NT2/D1 (cell line): ENCODE data around the gene RNF19B.

Experiments used
- DNase-seq: peaks from one replicate; pipeline ENCODE4 v3.0.0-alpha.2; 2011; ENCODE audit warnings: low read depth, low spot score
- H3K27me3 ChIP-seq: 2 replicates; pipeline ENCODE4 v1.6.0; 2011; ENCODE audit warnings: mild to moderate bottlenecking; ENCODE audit not compliant: insufficient read length, insufficient read depth
- H3K36me3 ChIP-seq: 2 replicates; pipeline ENCODE4 v1.6.1; 2011; ENCODE audit warnings: mild to moderate bottlenecking, low read length, mixed read lengths; ENCODE audit not compliant: insufficient read depth, insufficient read length
- H3K4me1 ChIP-seq: 2 replicates; pipeline ENCODE4 v1.5.1; 2011; ENCODE audit not compliant: insufficient read depth, insufficient read length
- H3K4me3 ChIP-seq: 2 replicates; pipeline ENCODE4 v1.5.1; 2011; ENCODE audit warnings: low read depth; ENCODE audit not compliant: insufficient read length
- H3K9ac ChIP-seq: 2 replicates; pipeline ENCODE4 v1.6.0; 2011; ENCODE audit warnings: low read depth; ENCODE audit not compliant: insufficient read length
- H3K9me3 ChIP-seq: 2 replicates; pipeline ENCODE4 v1.5.1; 2011; ENCODE audit warnings: mild to moderate bottlenecking, low read length; ENCODE audit not compliant: insufficient read depth
- SUZ12 ChIP-seq: IDR thresholded peaks from 2 replicates; pipeline ENCODE4 v1.6.1; 2011; ENCODE audit not compliant: insufficient read length, insufficient read depth; ENCODE audit errors: extremely low read depth
- YY1 ChIP-seq: IDR thresholded peaks from 2 replicates; pipeline ENCODE4 v1.6.1; 2011; ENCODE audit not compliant: insufficient read length, insufficient read depth
- ZNF274 ChIP-seq: IDR thresholded peaks from 2 replicates; pipeline ENCODE4 v1.6.1; 2011; ENCODE audit warnings: mild to moderate bottlenecking, low read depth, low read length

The RNF19B gene

DNA sequence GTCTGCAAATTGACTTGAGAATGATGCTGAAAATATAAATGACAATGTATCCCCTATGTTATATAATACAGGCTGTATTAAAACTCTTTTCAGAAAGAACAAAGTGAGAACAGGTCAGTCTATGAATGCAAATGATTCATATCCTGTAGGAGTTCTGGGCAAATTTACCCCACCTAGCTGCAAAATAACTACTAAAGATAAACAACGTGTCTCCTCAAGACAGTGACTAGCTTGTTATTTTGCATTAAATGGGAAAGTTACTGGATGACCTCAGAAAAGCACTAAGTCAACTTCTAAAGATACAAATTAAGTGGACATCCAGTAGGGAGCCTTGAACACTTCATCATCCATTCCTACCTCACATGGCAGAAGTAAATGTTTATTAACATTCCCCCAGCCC is 11.1 kb downstream of the RNF19B start:
- H3K27me3 ChIP-seq: no peaks in the 10 kb centered on the region
- DNase-seq: no peak
- peaks cover 3% of the 10 kb centered on the region for H3K36me3 ChIP-seq
- H3K9ac ChIP-seq: no peak overlapping the region
- H3K4me3 ChIP-seq: no peak overlapping the region
- no peak for TF ChIP-seq YY1
- no peak for TF ChIP-seq ZNF274
- TF ChIP-seq SUZ12: no peak
- H3K9me3 ChIP-seq: no peaks in the 10 kb centered on the region
- no peaks in the 10 kb centered on the region for H3K4me1 ChIP-seq

DNA sequence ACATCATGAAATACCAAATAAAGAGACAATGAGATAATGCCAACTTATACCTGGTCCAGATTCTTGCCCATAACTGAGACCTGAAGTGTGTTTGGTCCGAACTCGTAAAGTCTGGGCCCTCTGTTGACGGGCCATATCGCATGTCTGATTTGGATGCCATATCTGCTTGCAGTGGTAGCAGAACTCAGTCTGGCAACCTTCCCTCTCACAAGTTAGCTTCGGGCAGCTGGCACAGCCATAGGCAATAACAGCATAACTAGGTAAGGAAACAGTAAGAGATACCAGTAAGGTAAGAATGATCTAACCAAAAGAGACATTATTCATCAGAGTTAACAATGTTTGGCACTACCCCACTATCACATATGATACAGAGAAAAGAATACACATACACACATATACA is 15.1 kb downstream of the RNF19B start:
- Histone ChIP-seq H3K27me3 (no peaks in the 10 kb centered on the region), H3K36me3 (peaks cover 34% of the 10 kb centered on the region), H3K4me1 (no peaks in the 10 kb centered on the region), H3K9ac (no peak overlapping the region), H3K9me3 (no peaks in the 10 kb centered on the region), H3K4me3 (no peak overlapping the region)
- TF ChIP-seq SUZ12 (no peak), ZNF274 (no peak)
- DNase-seq: no peak

- Histone ChIP-seq H3K9me3 (no peaks in the 10 kb centered on the region), H3K4me3 (no peak overlapping the region), H3K27me3 (no peaks in the 10 kb centered on the region), H3K36me3 (peaks cover 40% of the 10 kb centered on the region), H3K4me1 (no peaks in the 10 kb centered on the region), H3K9ac (no peak overlapping the region)
- TF ChIP-seq YY1: no peak
- no peak for TF ChIP-seq SUZ12
- TF ChIP-seq ZNF274: no peak
- no peak for DNase-seq
Observed at GRCh38 chr1:32948905-32949304, 15.7 kb downstream of the RNF19B start.

DNA sequence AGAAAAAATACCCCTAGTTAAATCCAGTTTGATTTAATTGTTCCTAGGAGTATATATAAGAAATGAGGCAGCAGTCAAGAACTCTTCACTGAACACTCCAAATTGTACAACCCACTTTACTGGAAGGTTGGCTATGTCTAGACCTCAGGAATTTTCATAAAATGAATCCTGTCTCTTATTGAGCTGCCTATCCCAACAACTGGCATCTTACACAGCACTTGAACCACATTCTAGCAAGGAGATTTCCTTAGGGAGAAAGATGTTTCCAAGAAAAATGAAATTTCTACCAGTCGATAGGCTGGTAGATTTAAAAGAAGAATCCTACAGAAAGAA is 16.3 kb downstream of the RNF19B start:
- Histone ChIP-seq H3K9ac (no peak overlapping the region), H3K4me3 (no peak overlapping the region), H3K4me1 (no peaks in the 10 kb centered on the region), H3K27me3 (no peaks in the 10 kb centered on the region), H3K36me3 (peaks cover 46% of the 10 kb centered on the region), H3K9me3 (no peaks in the 10 kb centered on the region)
- TF ChIP-seq YY1 (no peak), ZNF274 (no peak), SUZ12 (no peak)
- DNase-seq: no peak

DNA sequence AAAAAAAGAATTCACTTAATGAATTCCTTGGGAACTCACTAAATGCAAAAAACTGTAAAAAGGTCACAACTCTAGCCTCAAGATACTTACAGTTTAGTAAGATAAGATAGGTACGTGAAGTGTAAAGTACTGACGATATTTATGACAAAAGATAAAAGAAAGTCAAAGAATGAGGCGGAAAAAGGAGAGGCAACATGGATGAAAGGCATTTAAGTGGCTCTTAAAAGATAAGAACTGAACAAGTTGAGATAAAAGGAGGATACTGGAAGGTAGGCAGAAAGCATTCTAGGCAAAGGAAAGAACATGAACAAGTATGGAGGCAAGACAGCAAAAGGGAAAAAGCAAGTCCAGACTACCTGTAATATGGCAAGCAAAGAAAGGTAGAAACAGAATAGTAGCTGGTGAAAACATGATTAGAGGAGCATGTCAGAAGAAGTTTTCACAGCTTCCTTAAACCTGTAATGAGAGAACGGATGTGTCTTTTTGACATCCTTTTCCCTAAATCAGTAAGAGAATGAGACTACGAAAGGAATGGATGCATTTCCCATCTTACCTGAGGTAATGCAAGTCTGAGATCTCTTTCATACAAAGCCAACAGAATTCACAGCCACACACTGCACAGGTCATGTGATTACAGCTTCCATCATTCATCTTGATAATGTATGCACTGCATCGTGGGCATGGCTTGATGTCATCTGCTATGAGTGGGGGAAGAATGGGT is 16.8 kb downstream of the RNF19B start:
- Histone ChIP-seq H3K9me3 (no peaks in the 10 kb centered on the region), H3K4me1 (no peaks in the 10 kb centered on the region), H3K4me3 (no peak overlapping the region), H3K36me3 (peaks cover 51% of the 10 kb centered on the region), H3K9ac (no peak overlapping the region), H3K27me3 (no peaks in the 10 kb centered on the region)
- TF ChIP-seq ZNF274 (no peak), YY1 (no peak), SUZ12 (no peak)
- DNase-seq: no peak

DNA sequence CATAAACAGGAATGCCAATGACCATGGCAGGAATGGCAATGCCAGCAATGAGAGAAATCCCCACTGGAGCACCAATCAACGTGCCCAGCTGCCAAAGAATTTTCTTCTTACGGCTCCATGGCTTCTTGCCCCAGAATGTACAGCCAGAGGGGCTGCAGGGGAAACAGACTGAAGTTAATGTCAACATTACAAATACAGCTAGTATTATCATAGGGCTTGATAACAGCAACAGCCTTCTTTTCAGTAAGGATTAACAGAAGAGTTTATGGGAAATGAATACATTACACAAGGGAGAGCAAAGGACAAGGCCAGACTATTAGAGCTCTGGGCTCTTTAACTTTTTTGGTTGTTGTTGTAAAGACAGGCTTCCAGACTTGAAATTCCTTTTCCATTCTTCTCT is 18.2 kb downstream of the RNF19B start:
- H3K9me3 ChIP-seq: no peaks in the 10 kb centered on the region
- no peak overlapping the region for H3K4me3 ChIP-seq
- DNase-seq: no peak
- no peak overlapping the region for H3K9ac ChIP-seq
- peaks cover 4% of the 10 kb centered on the region for H3K4me1 ChIP-seq
- H3K36me3 ChIP-seq: peaks cover 60% of the 10 kb centered on the region
- TF ChIP-seq SUZ12: no peak
- TF ChIP-seq ZNF274: no peak
- TF ChIP-seq YY1: no peak
- H3K27me3 ChIP-seq: no peaks in the 10 kb centered on the region

- Histone ChIP-seq H3K27me3 (no peaks in the 10 kb centered on the region), H3K4me3 (no peak overlapping the region), H3K4me1 (peaks cover 4% of the 10 kb centered on the region), H3K9ac (no peak overlapping the region), H3K36me3 (peaks cover 73% of the 10 kb centered on the region), H3K9me3 (no peaks in the 10 kb centered on the region)
- TF ChIP-seq YY1 (no peak), SUZ12 (no peak), ZNF274 (no peak)
- DNase-seq: no peak
Observed at GRCh38 chr1:32944180-32944579, 20.4 kb downstream of the RNF19B start.
